GM12872 (cell line): Measurements from ENCODE around the gene TSPEAR.

Source experiments
- CTCF ChIP-seq: IDR thresholded peaks from 3 replicates; pipeline ENCODE4 v1.5.1; 2011; ENCODE audit warnings: low read depth, mild to moderate bottlenecking, low read length, moderate library complexity; ENCODE audit not compliant: insufficient read depth

The TSPEAR gene

GRCh38 chr21:44508711-44509445 is 202.5 kb downstream of the TSPEAR start:
- no peak for TF ChIP-seq CTCF

GRCh38 chr21:44508426-44508710 is 203.0 kb downstream of the TSPEAR start:
- TF ChIP-seq CTCF: no peak

GRCh38 chr21:44507673-44508425 is 203.5 kb downstream of the TSPEAR start:
- no peak for TF ChIP-seq CTCF

GRCh38 chr21:44506279-44507255 is 204.8 kb downstream of the TSPEAR start:
- TF ChIP-seq CTCF: no peak

- no peak for TF ChIP-seq CTCF
These were observed 205.6 kb downstream of the TSPEAR start for GRCh38 chr21:44505673-44506278.

GRCh38 chr21:44503901-44504399 is 207.4 kb downstream of the TSPEAR start:
- TF ChIP-seq CTCF: no peak
